Forelimb muscle (tissue), 1 donor: ENCODE measurements around the gene S1PR1. TPM values are rescaled to one million over a fixed set of nuclear protein-coding genes. Genes with fewer than 3 reads are reported as not detected.

ENCODE experiments used
- DNase-seq: peaks from one replicate; pipeline ENCODE4 v3.0.0-alpha.2; 2013; ENCODE audit warnings: low read depth
- polyA plus RNA-seq: library from polyadenylated mRNA; unstranded; fragments of 120-200 nt; gene quantifications from one replicate; pipeline ENCODE4 v1.2.1, GENCODE V29; 2013; ENCODE audit not compliant: insufficient read length

S1PR1 gene
- polyA plus RNA-seq, 1 donor = 9.5 TPM

GRCh38 chr1:101245246-101245927, 8.6 kb downstream of the S1PR1 start:
- no peak for DNase-seq

GRCh38 chr1:101247404-101248287, 10.8 kb downstream of the S1PR1 start:
- no peak for DNase-seq

GRCh38 chr1:101250222-101250621, 13.4 kb downstream of the S1PR1 start:
- DNase-seq = no peak

GRCh38 chr1:101250656-101251272, 13.9 kb downstream of the S1PR1 start:
- DNase-seq = no peak

- DNase-seq = no peak
Observed at GRCh38 chr1:101251504-101251903, 14.7 kb downstream of the S1PR1 start.

GRCh38 chr1:101253976-101254674, 17.3 kb downstream of the S1PR1 start:
- no peak for DNase-seq

GRCh38 chr1:101257500-101258325, 20.9 kb downstream of the S1PR1 start:
- DNase-seq = no peak

GRCh38 chr1:101259744-101260148, 22.9 kb downstream of the S1PR1 start:
- DNase-seq = no peak

- no peak for DNase-seq
Observed at GRCh38 chr1:101260556-101261350, 23.9 kb downstream of the S1PR1 start.

- no peak for DNase-seq
Observed at GRCh38 chr1:101261623-101262022, 24.8 kb downstream of the S1PR1 start.

GRCh38 chr1:101262060-101262459, 25.2 kb downstream of the S1PR1 start:
- DNase-seq = no peak

- DNase-seq = no peak
Observed at GRCh38 chr1:101262630-101263348, 26.0 kb downstream of the S1PR1 start.

- DNase-seq = no peak
Observed at GRCh38 chr1:101264697-101265096, 27.9 kb downstream of the S1PR1 start.

- DNase-seq = no peak
Observed at GRCh38 chr1:101265684-101266083, 28.9 kb downstream of the S1PR1 start.

GRCh38 chr1:101267082-101267481, 30.3 kb downstream of the S1PR1 start:
- DNase-seq = no peak

GRCh38 chr1:101268893-101269292, 32.1 kb downstream of the S1PR1 start:
- no peak for DNase-seq

- DNase-seq = no peak
Observed at GRCh38 chr1:101275672-101276071, 38.9 kb downstream of the S1PR1 start.

- DNase-seq = no peak
Observed at GRCh38 chr1:101276818-101277217, 40.0 kb downstream of the S1PR1 start.

GRCh38 chr1:101278238-101278637, 41.4 kb downstream of the S1PR1 start:
- no peak for DNase-seq

GRCh38 chr1:101278845-101279244, 42.0 kb downstream of the S1PR1 start:
- DNase-seq = no peak
